ENCODE measurements around the gene RBM47. TPM values are rescaled to one million over a fixed set of nuclear protein-coding genes. Genes with fewer than 3 reads are reported as not detected.
A peak's percentile ranks its signal among the peaks of the same experiment; 100 is the strongest.

RBM47 gene
- total RNA-seq, 1 donor from 2014 or later, result 105 TPM

- no peak for DNase-seq
- Histone ChIP-seq H3K9me3 (no peaks in the 10 kb centered on the region), H3K4me3 (no peak overlapping the region), H3K27ac (no peak overlapping the region), H3K27me3 (no peaks in the 10 kb centered on the region), H3K36me3 (no peaks in the 10 kb centered on the region), H3K4me1 (peaks cover 5% of the 10 kb centered on the region)
- peak; percentile 90 for ATAC-seq
- TF ChIP-seq, protein P1, sequence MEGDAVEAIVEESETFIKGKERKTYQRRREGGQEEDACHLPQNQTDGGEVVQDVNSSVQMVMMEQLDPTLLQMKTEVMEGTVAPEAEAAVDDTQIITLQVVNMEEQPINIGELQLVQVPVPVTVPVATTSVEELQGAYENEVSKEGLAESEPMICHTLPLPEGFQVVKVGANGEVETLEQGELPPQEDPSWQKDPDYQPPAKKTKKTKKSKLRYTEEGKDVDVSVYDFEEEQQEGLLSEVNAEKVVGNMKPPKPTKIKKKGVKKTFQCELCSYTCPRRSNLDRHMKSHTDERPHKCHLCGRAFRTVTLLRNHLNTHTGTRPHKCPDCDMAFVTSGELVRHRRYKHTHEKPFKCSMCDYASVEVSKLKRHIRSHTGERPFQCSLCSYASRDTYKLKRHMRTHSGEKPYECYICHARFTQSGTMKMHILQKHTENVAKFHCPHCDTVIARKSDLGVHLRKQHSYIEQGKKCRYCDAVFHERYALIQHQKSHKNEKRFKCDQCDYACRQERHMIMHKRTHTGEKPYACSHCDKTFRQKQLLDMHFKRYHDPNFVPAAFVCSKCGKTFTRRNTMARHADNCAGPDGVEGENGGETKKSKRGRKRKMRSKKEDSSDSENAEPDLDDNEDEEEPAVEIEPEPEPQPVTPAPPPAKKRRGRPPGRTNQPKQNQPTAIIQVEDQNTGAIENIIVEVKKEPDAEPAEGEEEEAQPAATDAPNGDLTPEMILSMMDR (IDR thresholded peaks at IDR 0.05), result no peak
- intact Hi-C loops (cut with DNase I), result no loop called here
Measured at GRCh38 chr4:40486534-40486933, 143.1 kb downstream of the RBM47 start.

- intact Hi-C loops (cut with DNase I), result no loop called here
- DNase-seq (no peak), ATAC-seq (no peak)
- Histone ChIP-seq H3K27ac (no peak overlapping the region), H3K4me3 (no peak overlapping the region), H3K9me3 (no peaks in the 10 kb centered on the region), H3K27me3 (no peaks in the 10 kb centered on the region), H3K4me1 (peaks cover 11% of the 10 kb centered on the region), H3K36me3 (no peaks in the 10 kb centered on the region)
- TF ChIP-seq, protein P1 (IDR thresholded peaks at IDR 0.05), result no peak
Measured at GRCh38 chr4:40484346-40485090, 145.1 kb downstream of the RBM47 start.

GRCh38 chr4:40482985-40483647 is 146.5 kb downstream of the RBM47 start:
- H3K27ac ChIP-seq, result no peak overlapping the region
- intact Hi-C loops (cut with DNase I), result no loop called here
- H3K27me3 ChIP-seq, result no peaks in the 10 kb centered on the region
- peaks cover 11% of the 10 kb centered on the region for H3K4me1 ChIP-seq
- ATAC-seq, result no peak
- H3K4me3 ChIP-seq, result no peak overlapping the region
- TF ChIP-seq, protein P1 (IDR thresholded peaks at IDR 0.05), result no peak
- H3K9me3 ChIP-seq, result no peaks in the 10 kb centered on the region
- no peak for DNase-seq
- no peaks in the 10 kb centered on the region for H3K36me3 ChIP-seq

DNA sequence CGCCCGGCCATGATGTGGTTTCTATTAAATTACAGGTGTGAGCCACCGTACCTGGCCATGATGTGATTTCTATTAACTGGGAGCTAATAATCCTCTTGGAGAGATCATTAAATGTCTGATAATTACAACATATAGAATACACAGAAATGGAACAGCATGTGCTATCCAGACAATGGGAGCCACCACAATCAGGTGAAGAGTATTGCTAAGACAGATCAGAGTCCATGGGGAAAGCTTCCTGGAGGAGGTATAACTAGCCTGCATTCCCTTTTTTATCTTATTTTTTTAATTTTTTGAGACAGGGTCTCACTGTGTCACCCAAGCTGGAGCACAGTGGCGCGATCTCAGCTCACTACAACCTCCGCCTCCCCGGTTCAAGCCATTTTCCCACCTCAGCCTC is 147.7 kb downstream of the RBM47 start:
- intact Hi-C loops (cut with DNase I), result no loop called here
- no peak for ATAC-seq
- Histone ChIP-seq H3K9me3 (no peaks in the 10 kb centered on the region), H3K27ac (no peak overlapping the region), H3K27me3 (no peaks in the 10 kb centered on the region), H3K4me3 (no peak overlapping the region), H3K36me3 (no peaks in the 10 kb centered on the region), H3K4me1 (peaks cover 11% of the 10 kb centered on the region)
- TF ChIP-seq, protein P1 (IDR thresholded peaks at IDR 0.05), result no peak
- no peak for DNase-seq

DNA sequence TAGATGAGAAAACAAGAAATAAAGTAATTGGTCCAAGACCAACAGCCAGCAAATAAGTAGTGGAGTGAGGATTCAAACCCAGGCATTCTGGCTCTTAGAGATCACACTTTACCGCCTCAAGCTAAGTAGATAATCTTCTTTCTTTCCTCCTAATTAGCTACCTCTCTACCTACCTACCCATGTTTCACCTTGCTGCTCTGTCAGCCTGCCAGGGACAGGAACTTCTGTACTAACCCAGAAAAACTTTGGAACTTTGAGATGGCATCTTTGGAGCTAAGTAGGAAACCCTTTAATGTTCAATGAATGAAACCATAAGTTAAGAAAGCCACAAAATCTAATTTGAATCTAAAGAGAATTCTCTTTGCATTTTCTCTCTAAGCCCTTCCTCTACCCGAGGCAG is 149.4 kb downstream of the RBM47 start:
- Histone ChIP-seq H3K27me3 (no peaks in the 10 kb centered on the region), H3K27ac (no peak overlapping the region), H3K36me3 (no peaks in the 10 kb centered on the region), H3K9me3 (no peaks in the 10 kb centered on the region), H3K4me3 (no peak overlapping the region), H3K4me1 (peaks cover 7% of the 10 kb centered on the region)
- intact Hi-C loops (cut with DNase I), result no loop called here
- DNase-seq (no peak), ATAC-seq (no peak)
- TF ChIP-seq, protein P1 (IDR thresholded peaks at IDR 0.05), result no peak

Data from upper lobe of right lung (tissue), 1 donor.